ENCODE data around the gene PHLPP1.

PHLPP1 gene

GRCh38 chr18:62809900-62810299, 94.6 kb downstream of the PHLPP1 start:
- no peaks in the 10 kb centered on the region for H3K4me1 ChIP-seq (ENCODE audit: insufficient read depth, poor library complexity, severe bottlenecking)
- TF ChIP-seq CTCF (IDR thresholded peaks at IDR 0.05; ENCODE audit: poor library complexity, severe bottlenecking) = no peak
- no peak for DNase-seq (ENCODE audit: low spot score)
- no peaks in the 10 kb centered on the region for H3K9me3 ChIP-seq (ENCODE audit: severe bottlenecking)
- H3K4me3 ChIP-seq (ENCODE audit: severe bottlenecking) = no peak overlapping the region
- ATAC-seq (ENCODE audit: low read depth) = no peak
- H3K27me3 ChIP-seq (ENCODE audit: insufficient read depth, poor library complexity, severe bottlenecking) = no peaks in the 10 kb centered on the region
- H3K36me3 ChIP-seq (ENCODE audit: low read depth) = no peaks in the 10 kb centered on the region
- H3K27ac ChIP-seq (ENCODE audit: poor library complexity, severe bottlenecking) = no peak overlapping the region

- no peak for ATAC-seq (ENCODE audit: low read depth)
- no peak for DNase-seq (ENCODE audit: low spot score)
- Histone ChIP-seq H3K4me1 (ENCODE audit: insufficient read depth, poor library complexity, severe bottlenecking) (no peaks in the 10 kb centered on the region), H3K27me3 (ENCODE audit: insufficient read depth, poor library complexity, severe bottlenecking) (no peaks in the 10 kb centered on the region), H3K4me3 (ENCODE audit: severe bottlenecking) (no peak overlapping the region), H3K9me3 (ENCODE audit: severe bottlenecking) (no peaks in the 10 kb centered on the region), H3K36me3 (ENCODE audit: low read depth) (no peaks in the 10 kb centered on the region), H3K27ac (ENCODE audit: poor library complexity, severe bottlenecking) (no peak overlapping the region)
- TF ChIP-seq CTCF (IDR thresholded peaks at IDR 0.05; ENCODE audit: poor library complexity, severe bottlenecking) = no peak
Observed at GRCh38 chr18:62810682-62811081, 95.3 kb downstream of the PHLPP1 start.

GRCh38 chr18:62811674-62812073, 96.3 kb downstream of the PHLPP1 start:
- Histone ChIP-seq H3K4me1 (ENCODE audit: insufficient read depth, poor library complexity, severe bottlenecking) (no peaks in the 10 kb centered on the region), H3K27ac (ENCODE audit: poor library complexity, severe bottlenecking) (no peak overlapping the region), H3K27me3 (ENCODE audit: insufficient read depth, poor library complexity, severe bottlenecking) (no peaks in the 10 kb centered on the region), H3K36me3 (ENCODE audit: low read depth) (no peaks in the 10 kb centered on the region), H3K4me3 (ENCODE audit: severe bottlenecking) (no peak overlapping the region), H3K9me3 (ENCODE audit: severe bottlenecking) (no peaks in the 10 kb centered on the region)
- DNase-seq (ENCODE audit: low spot score) (no peak), ATAC-seq (ENCODE audit: low read depth) (no peak)
- no peak for TF ChIP-seq CTCF (IDR thresholded peaks at IDR 0.05; ENCODE audit: poor library complexity, severe bottlenecking)

- no peaks in the 10 kb centered on the region for H3K27me3 ChIP-seq (ENCODE audit: insufficient read depth, poor library complexity, severe bottlenecking)
- ATAC-seq (ENCODE audit: low read depth) (no peak), DNase-seq (ENCODE audit: low spot score) (no peak)
- H3K27ac ChIP-seq (ENCODE audit: poor library complexity, severe bottlenecking) = no peak overlapping the region
- no peaks in the 10 kb centered on the region for H3K36me3 ChIP-seq (ENCODE audit: low read depth)
- H3K4me1 ChIP-seq (ENCODE audit: insufficient read depth, poor library complexity, severe bottlenecking) = no peaks in the 10 kb centered on the region
- TF ChIP-seq CTCF (IDR thresholded peaks at IDR 0.05; ENCODE audit: poor library complexity, severe bottlenecking) = no peak
- H3K4me3 ChIP-seq (ENCODE audit: severe bottlenecking) = no peak overlapping the region
- H3K9me3 ChIP-seq (ENCODE audit: severe bottlenecking) = no peaks in the 10 kb centered on the region
Observed at GRCh38 chr18:62812242-62812641, 96.9 kb downstream of the PHLPP1 start.

GRCh38 chr18:62812876-62813275, 97.5 kb downstream of the PHLPP1 start:
- TF ChIP-seq CTCF (IDR thresholded peaks at IDR 0.05; ENCODE audit: poor library complexity, severe bottlenecking) = no peak
- H3K36me3 ChIP-seq (ENCODE audit: low read depth) = no peaks in the 10 kb centered on the region
- ATAC-seq (ENCODE audit: low read depth) = no peak

More at GRCh38 chr18:62812876-62813275, 97.5 kb downstream of the PHLPP1 start:
- Histone ChIP-seq H3K9me3 (ENCODE audit: severe bottlenecking) (no peaks in the 10 kb centered on the region), H3K4me1 (ENCODE audit: insufficient read depth, poor library complexity, severe bottlenecking) (no peaks in the 10 kb centered on the region), H3K4me3 (ENCODE audit: severe bottlenecking) (no peak overlapping the region), H3K27ac (ENCODE audit: poor library complexity, severe bottlenecking) (no peak overlapping the region), H3K27me3 (ENCODE audit: insufficient read depth, poor library complexity, severe bottlenecking) (no peaks in the 10 kb centered on the region)
- no peak for DNase-seq (ENCODE audit: low spot score)
